ENCODE results near the gene FSHR.

FSHR gene

DNA sequence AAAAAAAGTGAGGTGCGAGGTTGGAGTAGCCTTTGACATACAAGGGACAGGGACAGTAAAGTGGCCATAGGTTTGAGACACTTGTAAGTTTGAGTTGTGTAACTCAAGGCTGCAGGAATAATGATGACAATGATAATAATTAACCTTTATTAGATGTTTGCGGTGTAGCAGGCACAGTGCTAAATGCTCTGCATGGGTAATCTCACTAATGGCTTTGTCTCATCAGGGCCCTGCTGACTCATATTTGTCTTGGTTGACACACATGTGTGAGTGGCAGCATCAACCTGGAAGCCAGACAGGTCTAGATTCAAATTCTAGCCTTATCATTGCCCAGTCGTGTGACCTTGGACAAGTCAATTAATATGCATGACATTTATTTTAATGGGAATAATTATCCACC is 126.2 kb downstream of the FSHR start:
- no peak for DNase-seq

DNA sequence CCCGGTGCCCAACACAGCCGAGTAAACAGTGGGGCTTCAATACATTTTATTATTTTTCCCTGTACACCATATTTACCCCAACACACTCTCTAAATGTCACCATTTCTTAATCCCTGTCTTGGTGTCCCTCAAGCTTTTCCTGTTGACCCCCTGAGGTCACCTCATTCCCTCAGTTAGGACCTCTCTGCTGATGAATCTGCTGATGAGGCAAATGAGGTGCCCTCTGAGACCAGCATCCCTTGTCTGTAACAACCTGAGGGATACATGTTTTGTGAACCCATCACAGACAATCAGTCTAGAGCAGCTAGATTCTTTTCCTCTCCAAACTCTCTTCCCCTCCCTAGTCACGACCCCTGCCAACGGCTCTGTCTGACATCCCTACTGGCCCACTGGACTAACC is 127.6 kb downstream of the FSHR start:
- DNase-seq: no peak

DNA sequence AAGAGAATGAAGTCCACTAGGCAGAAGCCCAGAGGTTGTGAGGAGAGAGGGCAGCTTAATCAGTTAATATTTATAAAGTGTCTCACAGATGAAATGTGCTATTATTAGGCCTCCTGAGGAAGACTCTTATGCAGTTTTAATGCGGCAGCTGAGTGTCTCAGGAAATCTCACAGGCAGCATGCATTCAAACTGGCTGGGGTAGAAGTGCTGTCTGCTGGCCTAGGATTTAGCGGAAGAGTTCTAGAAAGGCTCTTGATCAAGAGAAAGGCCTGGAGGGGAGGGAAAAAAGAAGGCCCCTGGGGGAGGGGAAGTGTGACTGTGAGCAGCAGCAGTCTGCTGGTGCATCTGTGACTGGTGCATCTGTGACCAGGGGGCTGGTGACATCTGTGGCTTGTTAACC is 133.0 kb downstream of the FSHR start:
- no peak for DNase-seq

DNA sequence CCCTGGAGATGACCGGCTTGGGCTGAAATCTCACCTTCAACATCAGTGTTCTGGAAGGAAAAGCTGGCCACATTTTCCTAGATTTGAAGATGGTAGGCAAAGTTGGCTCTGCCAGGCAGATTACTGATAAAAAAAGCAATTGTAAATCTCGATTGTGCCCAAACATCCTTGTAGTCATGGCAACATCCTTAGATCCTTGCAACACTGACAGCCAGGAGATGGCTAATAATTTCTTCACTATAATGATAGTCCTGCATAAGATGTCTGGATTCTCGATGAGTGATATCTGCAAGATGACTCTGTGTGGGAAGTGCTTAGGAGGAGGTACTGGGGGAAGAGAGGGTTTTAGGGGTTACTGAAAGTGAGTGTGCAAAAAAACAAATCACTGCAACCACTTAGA is 149.1 kb downstream of the FSHR start:
- no peak for DNase-seq

DNA sequence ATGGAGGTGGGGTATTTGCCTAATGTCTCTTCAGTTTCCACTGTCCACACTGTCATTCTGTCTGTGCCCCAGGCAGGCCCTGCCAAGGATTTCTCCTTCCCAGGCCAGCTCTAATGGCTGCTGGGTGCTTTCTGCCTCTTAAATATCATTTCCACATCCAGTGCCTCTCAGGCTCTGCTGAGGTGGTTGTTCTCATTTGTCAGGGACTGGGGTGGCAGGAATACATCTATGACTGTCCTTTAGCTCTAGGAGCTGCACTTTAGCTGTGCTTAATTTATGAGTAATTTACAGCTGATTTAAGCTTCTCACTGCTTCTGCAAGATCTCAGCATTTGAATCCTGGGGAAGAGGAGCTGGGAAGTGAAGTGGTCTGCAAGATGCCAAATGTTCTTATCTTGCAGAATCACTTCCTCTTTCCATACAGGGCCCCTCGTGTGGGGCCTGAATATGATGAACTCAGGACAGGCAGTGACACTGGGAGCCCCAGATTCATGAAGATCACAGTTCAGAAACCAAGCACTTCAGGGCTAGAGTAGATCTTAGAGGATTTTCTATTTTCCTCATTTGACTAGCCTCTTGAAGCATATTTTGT is 150.2 kb downstream of the FSHR start:
- no peak for DNase-seq

DNA sequence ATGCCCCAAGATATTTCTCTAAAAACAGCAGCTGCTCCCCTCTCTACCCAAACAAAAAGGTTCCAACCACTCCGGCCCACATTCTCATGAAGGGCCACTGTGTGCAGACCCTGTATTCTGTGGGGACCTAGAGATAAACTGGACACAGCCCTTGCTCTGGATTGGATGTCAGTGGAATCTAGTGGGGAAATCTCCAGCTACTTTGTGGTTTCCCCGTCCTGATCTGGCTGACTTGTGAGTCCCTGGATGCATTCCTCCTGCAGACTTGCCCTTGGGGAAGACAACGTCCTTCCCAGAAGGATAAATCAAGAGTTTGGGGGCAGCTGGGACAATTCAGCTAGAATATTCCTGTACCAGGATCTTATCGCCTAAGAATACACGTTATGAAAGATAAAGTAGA is 151.1 kb downstream of the FSHR start:
- no peak for DNase-seq

DNA sequence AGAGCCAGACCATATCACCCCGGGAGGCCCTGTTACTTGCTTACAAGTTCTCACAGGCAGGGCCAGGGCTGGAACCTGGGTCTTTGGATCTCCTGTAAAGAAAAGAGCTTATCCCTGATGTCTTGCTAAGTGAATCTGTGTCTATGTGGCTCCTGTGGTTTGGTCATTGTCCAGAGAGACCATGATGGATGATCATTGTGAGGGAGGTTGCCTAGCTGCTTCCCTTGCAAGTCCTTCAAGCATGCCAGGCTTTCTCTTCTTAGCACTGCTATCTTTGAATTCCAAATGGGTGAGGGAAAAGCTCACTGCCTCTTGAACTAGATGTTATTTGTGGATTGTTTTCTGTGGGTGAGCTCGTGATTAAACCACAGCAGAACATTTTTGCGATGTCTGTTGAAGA is 151.6 kb downstream of the FSHR start:
- DNase-seq: no peak

DNA sequence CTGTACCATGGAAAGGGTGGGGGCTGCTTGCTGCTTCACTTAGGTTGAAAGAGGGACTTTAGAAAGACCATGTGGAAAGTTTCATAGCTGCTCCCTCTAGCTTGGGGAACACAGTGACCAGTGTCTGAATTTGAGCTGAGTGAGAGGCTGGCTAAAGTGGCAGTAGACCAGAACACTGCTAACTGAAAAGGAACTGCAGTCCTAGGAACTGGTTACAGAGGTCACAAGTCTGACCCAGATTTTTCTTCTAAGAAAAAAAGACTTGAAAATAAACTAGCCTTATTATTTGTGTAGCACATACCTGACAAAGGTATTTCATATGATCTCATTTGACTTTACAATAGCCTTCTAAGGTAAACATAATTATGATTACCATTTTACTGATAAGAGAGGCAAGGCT is 153.6 kb downstream of the FSHR start:
- DNase-seq: no peak

DNA sequence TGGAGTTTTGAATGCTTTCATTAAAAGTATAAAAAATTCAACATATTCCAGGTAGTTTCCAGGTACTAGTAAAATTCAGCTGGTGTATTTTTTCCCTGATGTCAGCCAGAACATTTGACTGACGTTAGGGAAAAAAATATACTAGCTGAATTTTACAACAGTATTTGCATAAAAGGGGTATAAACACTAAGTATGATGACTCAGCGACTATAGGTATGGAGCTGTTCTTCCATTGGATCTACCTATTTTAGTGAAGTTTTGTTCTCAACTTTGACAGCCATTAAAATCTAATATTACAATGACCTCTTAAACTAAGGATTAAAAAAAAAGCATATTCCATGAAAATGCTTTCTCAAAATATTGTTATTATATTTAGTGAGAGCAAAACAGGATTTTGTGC is 155.9 kb downstream of the FSHR start:
- no peak for DNase-seq

DNA sequence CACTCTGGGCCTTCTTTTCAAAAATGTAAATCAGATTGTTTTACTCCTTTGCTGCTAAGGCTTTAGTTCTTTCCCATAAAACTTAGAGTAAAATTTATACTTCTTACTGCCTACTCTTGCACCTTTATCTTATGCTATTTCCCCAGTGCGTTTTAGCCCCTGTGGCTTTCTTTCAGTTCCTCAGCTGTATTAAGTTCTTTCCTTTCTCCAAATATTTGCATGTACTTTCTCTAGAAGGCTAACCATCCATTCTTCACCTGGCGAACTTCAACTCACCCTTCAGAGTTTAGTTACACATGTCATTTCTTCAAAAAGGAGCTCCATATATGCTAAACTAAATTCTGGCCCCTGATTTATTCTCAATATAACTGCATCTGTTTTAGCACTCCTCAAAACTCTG is 160.7 kb downstream of the FSHR start:
- no peak for DNase-seq

DNA sequence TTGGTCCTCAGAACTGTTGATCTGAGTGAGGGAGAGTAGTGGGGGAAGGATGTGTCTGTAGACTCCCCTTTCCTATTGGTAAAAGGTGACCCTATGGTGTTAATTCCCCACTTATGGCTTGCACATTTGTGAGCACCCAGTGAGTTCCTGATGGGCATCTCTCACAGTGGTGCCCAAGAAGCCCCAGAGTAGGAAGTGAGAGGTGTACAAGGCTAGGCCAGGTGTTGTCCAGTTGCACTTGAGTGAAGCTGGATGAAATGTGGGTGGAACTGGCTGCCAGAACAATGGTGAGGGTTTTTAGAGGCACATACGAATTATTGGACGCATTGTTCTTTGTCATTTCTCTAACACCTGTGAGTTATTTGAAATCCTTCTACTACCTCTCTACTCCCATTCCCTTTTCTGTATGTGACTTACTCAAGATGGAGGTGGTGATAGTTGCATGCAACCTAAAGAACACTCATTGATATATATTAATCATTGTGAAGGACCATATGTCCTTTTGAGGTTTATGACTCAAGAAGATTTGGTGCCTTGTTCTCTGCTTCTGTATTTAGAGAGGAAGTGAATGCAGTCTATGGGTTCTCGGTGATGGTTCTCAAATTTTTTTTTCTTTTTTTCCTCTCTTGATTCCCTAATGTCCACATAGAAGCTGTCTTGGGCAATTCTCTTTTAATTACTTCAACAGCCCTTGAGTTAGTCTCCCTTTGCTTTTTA is 162.7 kb downstream of the FSHR start:
- no peak for DNase-seq

DNA sequence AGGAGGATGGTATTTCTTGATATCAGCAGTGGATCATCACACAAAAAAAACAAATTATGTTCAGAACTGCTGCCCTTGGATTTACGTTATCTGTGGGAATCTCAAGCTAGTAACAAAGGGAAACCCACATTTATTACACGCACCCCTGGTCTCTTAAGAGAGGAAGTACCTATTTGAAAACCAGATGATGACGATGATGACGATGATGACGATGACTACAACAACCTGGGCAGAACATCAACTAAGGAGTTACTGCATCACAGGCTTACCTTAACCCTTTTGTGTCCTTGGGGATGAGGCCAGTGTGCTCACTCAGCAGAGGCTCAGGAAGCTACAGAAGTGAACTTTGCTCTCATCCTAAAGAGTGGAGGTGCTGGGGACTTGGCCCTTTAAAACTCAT is 169.4 kb downstream of the FSHR start:
- DNase-seq: no peak

DNA sequence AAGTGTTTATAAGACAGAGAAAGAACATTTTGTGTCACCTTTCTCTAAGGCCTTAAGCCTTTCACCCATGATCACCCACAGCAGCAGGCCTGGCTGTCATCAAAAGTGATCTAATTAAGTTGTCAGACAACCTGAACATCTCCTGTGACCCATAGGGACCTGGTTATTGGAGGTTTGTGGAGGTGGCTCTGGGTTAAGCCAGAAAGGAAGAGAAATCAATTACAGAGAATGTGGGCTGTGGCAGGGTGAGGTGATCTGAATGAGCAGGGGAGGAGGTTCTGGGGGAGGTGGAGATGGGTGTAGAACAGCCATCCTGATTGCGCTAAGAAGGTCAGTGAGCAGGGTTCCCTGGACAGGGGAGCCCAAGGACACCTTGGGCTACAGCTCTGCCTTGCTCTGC is 170.8 kb downstream of the FSHR start:
- DNase-seq: no peak

DNA sequence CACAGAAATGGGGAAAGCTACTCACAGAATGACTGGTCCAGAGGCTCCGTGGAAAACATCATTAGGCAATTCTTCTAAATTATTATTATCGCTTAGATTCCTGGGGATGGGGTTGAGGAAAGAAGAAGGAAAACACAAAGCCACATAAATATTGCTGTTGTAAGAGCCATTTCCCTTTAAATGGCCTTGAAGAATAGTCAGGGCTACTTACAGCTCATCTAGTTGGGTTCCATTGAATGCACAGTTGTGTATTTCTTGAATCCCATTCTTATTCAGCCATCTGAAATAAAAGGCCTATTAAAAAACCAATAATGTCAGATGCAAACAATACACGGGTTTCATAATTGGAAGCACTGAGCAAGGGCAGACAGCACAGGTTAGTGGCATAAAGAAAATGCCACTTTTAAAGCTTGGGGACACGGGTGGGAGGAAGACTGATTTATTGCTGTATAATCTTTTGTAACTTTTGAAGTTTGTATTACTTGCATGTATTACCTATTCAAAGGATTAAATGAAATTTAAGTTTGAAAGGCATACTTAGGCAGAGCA is 171.4 kb downstream of the FSHR start:
- DNase-seq: no peak

DNA sequence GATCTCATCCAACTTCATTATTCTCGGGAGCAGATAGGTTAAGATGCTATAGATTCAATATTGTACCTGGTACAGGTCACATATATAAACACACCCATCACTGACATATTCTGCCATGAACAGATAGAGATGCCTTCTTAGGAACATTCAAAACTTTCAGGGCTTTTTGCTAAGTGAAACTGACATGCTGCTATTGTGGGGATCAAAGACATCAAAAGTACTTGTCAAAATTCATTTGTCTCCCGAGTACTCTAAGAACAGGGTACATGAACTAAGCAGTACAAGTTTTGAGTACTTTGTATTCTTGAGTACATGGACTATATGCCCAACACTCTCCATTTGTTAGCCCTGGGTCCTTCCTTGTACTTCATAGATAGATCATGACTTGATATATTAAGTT is 173.5 kb downstream of the FSHR start:
- no peak for DNase-seq

DNA sequence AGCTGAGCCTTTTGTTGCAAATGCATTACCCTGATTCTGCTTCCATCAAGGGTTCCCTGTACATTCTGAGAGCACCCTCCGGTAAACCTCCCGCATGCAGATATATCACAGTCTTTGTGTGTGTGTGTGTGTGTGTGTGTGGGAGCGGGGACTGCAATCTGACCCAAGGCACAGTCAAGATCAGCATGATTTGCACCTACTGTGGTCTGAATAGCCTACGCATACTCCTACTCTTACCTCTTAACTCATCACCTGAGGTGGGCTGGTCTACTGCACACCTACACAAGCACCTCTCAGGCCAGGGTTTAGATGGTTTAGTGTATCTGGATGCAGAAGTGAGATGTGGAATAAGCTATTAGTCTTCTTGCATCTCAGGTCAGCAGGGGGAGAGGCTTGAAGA is 174.6 kb downstream of the FSHR start:
- no peak for DNase-seq

DNA sequence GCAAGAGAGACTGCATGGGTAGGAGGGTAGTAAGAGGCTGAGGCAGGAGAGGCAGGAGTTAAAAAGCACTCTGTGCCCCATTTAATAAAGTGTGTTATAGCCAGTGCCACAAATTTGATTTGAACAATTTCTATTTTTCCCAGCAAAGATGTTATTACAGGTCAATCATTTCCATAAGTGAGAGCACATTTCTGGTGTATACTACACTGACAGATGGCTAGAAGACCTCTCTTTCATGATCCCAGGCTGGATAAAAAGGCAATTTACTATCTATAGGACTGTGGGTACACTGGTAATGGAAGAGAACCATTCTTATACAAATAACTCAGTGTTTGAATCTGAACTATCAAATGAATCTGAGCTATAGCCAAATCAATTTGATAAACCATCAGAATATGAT is 176.2 kb downstream of the FSHR start:
- no peak for DNase-seq

DNA sequence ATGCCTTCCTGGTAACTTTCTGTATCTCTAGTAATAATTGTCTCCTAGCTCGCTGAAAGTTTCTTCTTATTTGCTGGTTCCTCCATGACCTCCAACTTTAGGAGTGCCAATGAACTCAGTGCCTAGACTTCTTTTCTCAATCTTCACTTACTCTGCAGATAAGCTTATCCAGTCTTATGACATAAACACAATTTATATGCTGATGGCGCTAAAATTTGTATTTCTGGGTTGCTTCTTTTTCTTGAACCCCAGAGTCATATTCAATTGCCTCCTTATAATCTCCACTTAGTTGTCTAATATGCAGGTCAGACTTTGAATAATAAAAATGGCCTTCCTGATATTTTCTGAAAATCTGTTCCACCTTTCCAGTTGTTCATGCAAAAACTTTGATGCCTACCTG is 182.5 kb downstream of the FSHR start:
- DNase-seq: no peak

DNA sequence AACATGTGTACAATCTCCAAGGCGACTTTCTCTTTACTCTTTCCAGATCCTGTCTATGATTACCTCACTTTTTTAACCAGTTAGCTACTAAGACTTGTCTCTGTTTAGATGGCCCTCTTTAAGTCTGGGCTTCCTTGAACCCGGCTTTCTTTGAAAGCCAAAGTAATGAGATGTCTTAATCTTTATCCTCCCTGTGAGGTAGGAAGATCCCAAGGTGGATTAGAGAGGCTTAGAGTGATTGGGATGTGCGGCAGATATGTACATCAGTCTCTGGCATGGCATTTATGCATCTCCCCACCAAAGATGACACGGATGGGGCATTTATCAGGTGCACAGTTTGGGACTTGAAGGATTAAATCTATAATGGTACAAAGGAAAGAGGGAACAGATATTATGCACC is 186.3 kb downstream of the FSHR start:
- no peak for DNase-seq

DNA sequence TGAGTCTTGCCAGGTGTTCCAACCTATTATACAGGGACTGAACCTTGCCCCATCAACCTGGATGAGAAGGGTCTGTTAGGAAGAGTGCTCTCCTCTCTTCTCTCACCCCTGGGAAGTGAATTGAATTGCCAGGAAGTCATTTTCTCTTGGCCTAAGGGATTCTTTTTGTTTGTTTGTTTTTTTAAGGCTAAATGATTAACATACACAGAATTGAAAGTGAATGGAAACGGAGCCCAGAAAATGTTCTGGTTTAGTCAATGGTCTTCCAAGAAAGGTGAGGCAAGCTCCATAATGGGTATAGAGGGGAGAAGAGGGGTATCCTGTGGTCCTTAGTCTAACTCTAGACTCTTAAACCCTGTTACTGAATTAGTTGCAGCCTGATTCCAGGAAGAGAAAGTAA is 189.1 kb downstream of the FSHR start:
- no peak for DNase-seq

DNA sequence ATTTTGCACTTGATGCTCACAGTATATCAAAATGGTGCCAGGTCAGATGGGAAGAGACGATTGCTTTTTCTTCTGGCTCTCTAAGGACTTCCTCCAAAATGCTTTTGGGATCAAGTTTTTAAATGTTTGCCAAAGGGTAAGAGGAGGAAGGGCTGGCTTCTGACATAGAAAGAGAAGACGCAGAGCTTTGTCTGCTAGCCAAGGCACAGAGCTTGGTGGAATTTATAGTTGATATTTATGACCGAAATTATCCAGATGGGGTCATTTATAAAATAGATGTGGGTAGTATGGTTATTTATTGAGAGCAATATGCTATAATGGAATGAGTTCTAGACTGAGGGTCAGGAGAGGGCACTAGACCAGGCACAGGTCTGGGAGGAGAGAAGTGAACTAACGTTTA is 193.3 kb downstream of the FSHR start:
- no peak for DNase-seq

DNA sequence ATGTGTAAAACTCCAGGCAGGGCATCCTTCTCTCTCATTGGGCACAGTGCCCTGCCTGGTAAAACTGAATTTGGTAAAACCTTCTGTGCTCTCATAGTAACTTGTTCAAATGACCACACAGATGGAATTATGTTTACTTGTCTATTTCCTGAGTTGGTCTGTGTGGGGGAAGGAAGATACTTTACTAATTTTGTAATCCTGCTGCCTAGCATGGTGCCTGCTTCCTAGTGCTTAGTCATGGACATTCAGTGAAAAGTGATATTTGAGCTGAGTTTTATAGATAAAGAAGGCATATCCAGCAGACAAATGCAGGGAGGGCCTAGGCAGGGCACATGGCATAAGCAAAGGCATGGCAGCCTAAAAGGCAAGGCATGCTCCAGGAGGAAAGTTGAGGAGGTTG is 199.4 kb downstream of the FSHR start:
- no peak for DNase-seq

DNA sequence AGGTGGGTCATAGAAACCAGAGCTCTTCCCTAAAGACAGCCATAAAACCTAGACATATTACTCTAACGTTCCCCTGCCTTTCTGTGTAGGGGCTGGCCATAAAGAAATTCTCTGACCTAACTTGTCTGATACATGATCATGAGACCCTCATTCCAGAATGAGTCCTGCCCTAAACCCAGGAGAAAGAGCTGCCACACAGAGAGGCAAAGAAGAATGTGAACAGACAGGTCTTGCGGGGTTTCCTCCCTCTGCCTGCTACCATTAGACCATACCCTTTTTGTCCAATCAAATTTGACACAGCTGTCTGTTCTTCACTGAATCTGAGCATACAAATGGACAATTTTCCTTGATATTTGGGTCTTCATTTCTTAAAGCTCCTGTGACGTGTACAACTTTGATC is 200.0 kb downstream of the FSHR start:
- no peak for DNase-seq

DNA sequence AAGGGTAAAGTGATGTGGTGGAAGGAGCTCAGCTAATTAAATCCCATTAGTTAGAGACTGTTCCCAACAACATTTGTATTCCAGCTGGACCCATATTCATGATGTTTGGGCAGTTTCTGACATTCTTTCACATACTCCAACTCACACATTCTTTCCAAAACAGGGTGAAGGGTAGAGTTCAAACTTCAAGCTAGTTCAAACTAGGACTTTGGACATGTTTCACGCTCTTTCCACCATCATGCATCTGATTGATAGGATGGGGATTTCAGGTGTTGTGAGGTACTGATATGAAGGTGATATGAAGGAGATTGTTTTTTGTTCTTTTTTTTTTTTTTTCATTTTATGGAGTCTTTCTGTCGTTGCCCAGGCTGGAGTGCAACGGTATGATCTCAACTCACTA is 201.7 kb downstream of the FSHR start:
- DNase-seq: no peak

DNA sequence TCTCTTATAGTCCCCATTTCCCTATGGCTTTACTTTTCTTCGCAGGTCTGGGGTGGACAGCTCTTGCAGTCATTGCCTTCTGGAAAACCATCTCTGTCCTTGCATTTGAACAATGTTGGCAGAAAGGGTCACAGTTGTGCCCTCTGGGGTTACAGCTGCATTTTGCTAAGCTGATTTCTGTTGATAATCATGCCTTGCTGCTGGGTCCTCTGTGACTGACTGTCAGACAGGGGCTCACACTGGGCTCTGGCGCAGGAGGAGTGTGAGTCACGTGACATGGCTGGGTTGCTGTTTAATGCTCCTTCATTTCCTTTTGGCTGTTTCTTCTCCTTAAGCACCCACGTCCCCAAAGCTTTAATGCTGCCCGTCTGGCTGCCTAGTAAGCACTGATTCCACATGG is 202.2 kb downstream of the FSHR start:
- no peak for DNase-seq

Measured in CD4-positive, alpha-beta T cell treated with Interleukin-12 subunit alpha and Interleukin-12 subunit beta, for 1 hour (primary cell).